HEK293T (cell line): ENCODE measurements around the gene SH2D2A.
"Not testable (repeated sequence)": the region's sequence is repeated elsewhere in the genome, so short reads cannot be mapped to it uniquely, and the experiment has no call there.

Experiments
- CTCF ChIA-PET: fragments of 350-600 bp; formaldehyde crosslinking; extraction: SDS; loops from one replicate; lab custom pipeline; 2021; ENCODE audit warnings: antibody characterized with exemption, inconsistent platforms; lab: Yijun Ruan, JAX
- POLR2A ChIA-PET: fragments of 350-600 bp; formaldehyde crosslinking; extraction: SDS; loops from one replicate; lab custom pipeline; 2020; ENCODE audit warnings: antibody characterized with exemption, inconsistent platforms; lab: Yijun Ruan, JAX
- DNase-seq: peaks from one replicate; pipeline ENCODE4 v3.0.0; 2012; ENCODE audit warnings: mixed read lengths; ENCODE audit errors: extremely low spot score
- ARNT ChIP-seq: fragments of 450-650 bp; IDR thresholded peaks from 2 replicates; pipeline ENCODE4 v1.6.1; 2017; ENCODE audit warnings: mild to moderate bottlenecking
- BHLHE40 ChIP-seq: fragments of 450-650 bp; IDR thresholded peaks from 2 replicates; pipeline ENCODE4 v1.6.1; 2016; ENCODE audit warnings: mild to moderate bottlenecking, moderate library complexity, borderline replicate concordance
- CTBP1 ChIP-seq: fragments of 450-650 bp; IDR thresholded peaks from 2 replicates; pipeline ENCODE4 v1.6.1; 2016; ENCODE audit warnings: borderline replicate concordance
- ELF4 ChIP-seq: fragments of 450-650 bp; IDR thresholded peaks from 2 replicates; pipeline ENCODE4 v1.6.1; 2017; ENCODE audit warnings: antibody characterized with exemption
- FOXA1 ChIP-seq: fragments of 450-650 bp; IDR thresholded peaks from 2 replicates; pipeline ENCODE4 v1.6.1; 2016; ENCODE audit warnings: mild to moderate bottlenecking
- FOXK2 ChIP-seq: fragments of 450-650 bp; IDR thresholded peaks from 2 replicates; pipeline ENCODE4 v1.6.1; 2016; ENCODE audit warnings: mild to moderate bottlenecking
- FOXM1 ChIP-seq: fragments of 450-650 bp; IDR thresholded peaks from 2 replicates; pipeline ENCODE4 v1.6.1; 2017; ENCODE audit warnings: mild to moderate bottlenecking, borderline replicate concordance
- HDGF ChIP-seq: fragments of 450-650 bp; IDR thresholded peaks from 2 replicates; pipeline ENCODE4 v1.6.1; 2017; ENCODE audit warnings: antibody characterized with exemption, borderline replicate concordance
- L3MBTL2 ChIP-seq: fragments of 450-650 bp; conservative IDR thresholded peaks from 2 replicates; pipeline ENCODE4 v1.6.1; 2016; ENCODE audit warnings: mild to moderate bottlenecking
- LEF1 ChIP-seq: fragments of 450-650 bp; IDR thresholded peaks from 2 replicates; pipeline ENCODE4 v1.6.1; 2017; ENCODE audit warnings: mild to moderate bottlenecking, borderline replicate concordance
- NFRKB ChIP-seq: fragments of 450-650 bp; IDR thresholded peaks from 2 replicates; pipeline ENCODE4 v1.6.1; 2016; ENCODE audit warnings: mild to moderate bottlenecking, moderate library complexity
- SP1 ChIP-seq: fragments of 450-650 bp; IDR thresholded peaks from 2 replicates; pipeline ENCODE4 v1.6.1; 2017
- SUZ12 ChIP-seq: fragments of 450-650 bp; IDR thresholded peaks from 2 replicates; pipeline ENCODE4 v1.6.1; 2016; ENCODE audit warnings: mild to moderate bottlenecking
- TARDBP ChIP-seq: fragments of 450-650 bp; IDR thresholded peaks from 2 replicates; pipeline ENCODE4 v1.6.1; 2016
- ZNF384 ChIP-seq: fragments of 450-650 bp; IDR thresholded peaks from 2 replicates; pipeline ENCODE4 v1.6.1; 2016
- TF ChIP-seq, protein P1 (sequence below): fragments of 450-650 bp; IDR thresholded peaks from 2 replicates; pipeline ENCODE4 v1.6.1; 2016

SH2D2A gene

DNA sequence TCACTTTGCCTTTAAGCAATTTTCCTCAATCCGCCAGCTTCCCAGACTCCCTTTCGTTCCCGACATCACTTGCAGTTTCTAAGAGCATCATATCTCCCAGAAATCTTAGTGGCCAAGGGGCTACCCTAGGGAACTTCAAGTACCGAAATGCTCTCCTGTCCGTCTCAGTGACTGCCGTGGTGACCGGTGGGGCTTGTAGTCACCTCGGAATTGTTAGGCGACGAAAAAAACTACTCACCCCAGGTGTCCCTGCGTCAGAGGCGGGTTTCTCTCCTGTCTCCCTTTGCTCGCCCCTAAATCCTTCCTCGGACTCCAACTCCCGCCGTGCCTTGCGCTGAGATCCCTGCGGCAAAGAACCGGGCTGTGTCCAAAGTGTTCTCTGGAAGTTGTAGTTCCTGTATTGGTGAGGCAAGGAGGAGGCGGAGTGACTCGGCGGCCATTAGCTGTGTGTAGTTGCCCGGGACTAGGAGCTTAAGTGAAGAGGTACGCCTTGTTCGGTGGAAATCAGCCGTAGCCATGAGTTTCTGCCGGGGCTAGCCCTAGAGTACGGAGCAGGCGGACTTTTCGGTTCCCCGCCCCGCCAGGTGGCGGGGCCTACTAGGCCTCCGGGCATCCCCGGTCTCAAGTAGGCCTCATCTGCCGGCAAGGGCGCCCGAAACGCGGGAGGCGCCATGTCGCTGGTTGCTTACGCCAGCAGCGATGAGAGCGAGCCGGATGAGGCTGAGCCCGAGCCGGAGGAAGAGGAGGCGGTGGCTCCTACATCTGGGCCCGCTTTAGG is 49.4 kb downstream of the SH2D2A start, which contains the start of gene PRCC:
PRCC (plus strand) TSS at position 435 of the 778 bp plus-strand sequence; CDS start at position 672, 237 bp downstream.
- ChIA-PET POLR2A (interaction anchor here (0.6 to 7.7 kb wide), 19 partner anchors 9 to 266 kb away, joined by 3 to 123 read pairs (median 5); partner anchors contain the start of genes HDGF, ISG20L2, METTL25B and MRPL24), CTCF (interaction anchor here (0.7 to 2.6 kb wide), 4 partner anchors 15 to 78 kb away, joined by 3 to 22 read pairs (median 10); partner anchors contain the start of genes HDGF and MRPL24)
- TF ChIP-seq FOXK2, result no peak
- peak; percentile 94 for TF ChIP-seq ELF4
- TF ChIP-seq, protein P1, sequence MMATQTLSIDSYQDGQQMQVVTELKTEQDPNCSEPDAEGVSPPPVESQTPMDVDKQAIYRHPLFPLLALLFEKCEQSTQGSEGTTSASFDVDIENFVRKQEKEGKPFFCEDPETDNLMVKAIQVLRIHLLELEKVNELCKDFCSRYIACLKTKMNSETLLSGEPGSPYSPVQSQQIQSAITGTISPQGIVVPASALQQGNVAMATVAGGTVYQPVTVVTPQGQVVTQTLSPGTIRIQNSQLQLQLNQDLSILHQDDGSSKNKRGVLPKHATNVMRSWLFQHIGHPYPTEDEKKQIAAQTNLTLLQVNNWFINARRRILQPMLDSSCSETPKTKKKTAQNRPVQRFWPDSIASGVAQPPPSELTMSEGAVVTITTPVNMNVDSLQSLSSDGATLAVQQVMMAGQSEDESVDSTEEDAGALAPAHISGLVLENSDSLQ, result peak; percentile 94
- TF ChIP-seq SP1, result no peak
- no peak for TF ChIP-seq ARNT
- peak; percentile 99 for TF ChIP-seq SUZ12
- peak; percentile 87 for TF ChIP-seq NFRKB
- TF ChIP-seq L3MBTL2, result peak; percentile 91
- DNase-seq, result peak; percentile 95

DNA sequence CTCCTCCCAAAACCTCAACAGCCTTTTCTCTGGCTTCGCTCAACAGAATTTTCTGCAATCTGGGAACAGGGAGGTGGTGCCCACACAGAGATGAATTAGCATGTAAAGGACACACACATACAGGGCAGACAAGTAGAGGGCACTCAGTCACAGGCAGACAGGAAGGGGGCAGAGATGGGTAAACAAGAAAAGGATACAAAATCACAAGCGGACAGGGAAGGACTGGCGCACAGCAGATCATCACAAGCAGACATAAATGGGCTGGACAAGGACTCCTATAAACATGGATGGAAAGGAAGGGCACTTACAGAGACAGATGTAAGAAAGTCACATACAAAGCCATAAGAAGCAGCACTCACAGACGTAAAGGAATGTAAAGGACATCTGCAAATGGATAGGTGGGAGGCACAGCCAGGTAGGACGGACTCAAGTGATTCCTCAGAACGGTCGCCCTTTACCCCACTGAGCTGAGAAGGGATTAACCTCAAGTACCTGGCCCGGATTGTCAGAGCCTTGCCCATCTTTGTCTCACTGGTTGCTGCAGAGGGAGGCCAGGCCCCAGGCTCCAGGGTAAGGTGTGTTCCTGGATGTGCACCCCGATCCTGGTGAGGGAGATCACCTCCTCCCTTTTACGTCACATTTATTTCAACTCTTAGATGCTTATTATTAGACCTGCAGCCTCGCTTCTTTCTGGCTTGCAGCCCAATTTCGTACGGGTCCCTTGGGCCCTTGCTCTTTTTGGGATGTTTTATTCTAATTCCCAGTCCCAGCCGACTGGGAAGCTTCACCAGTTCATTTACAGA is 50.1 kb downstream of the SH2D2A start:
- ChIA-PET POLR2A (interaction anchor here (0.6 to 7.7 kb wide), 19 partner anchors 9 to 265 kb away, joined by 3 to 123 read pairs (median 5); partner anchors contain the start of genes HDGF, ISG20L2, METTL25B and MRPL24), CTCF (interaction anchor here (0.7 to 2.6 kb wide), 4 partner anchors 15 to 77 kb away, joined by 3 to 22 read pairs (median 10); partner anchors contain the start of genes HDGF and MRPL24)
- DNase-seq, result no peak
- TF ChIP-seq SP1 (no peak), ZNF384 (no peak), HDGF (no peak), FOXM1 (no peak), FOXA1 (no peak), L3MBTL2 (no peak), TARDBP (no peak), FOXK2 (no peak), BHLHE40 (no peak), SUZ12 (no peak), ELF4 (no peak), NFRKB (no peak), ARNT (no peak), CTBP1 (no peak), LEF1 (no peak)
- TF ChIP-seq, protein P1, result no peak

DNA sequence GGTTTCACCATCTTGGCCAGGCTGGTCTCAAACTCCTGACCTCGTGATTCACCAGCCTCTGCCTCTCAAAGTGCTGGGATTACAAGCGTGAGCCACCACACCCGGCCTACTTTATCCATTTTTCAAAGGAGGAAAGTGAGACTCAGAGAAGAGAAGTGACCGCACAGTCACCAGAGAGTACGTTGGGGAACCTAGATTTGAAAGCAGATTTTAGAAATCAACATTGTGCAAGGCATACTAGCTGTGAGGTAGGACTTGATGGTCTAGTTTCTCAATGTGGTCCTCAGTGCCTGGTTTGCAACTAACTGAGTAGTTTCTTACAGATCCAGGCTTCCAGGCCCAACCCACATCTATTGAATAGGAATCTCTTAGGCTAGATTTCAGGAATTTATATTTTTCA is 51.0 kb downstream of the SH2D2A start:
- TF ChIP-seq SP1 (no peak), LEF1 (no peak), CTBP1 (no peak), ELF4 (no peak), ARNT (no peak), FOXA1 (no peak), TARDBP (no peak), SUZ12 (no peak), L3MBTL2 (no peak), FOXK2 (no peak), NFRKB (no peak), ZNF384 (no peak), HDGF (no peak), BHLHE40 (no peak), FOXM1 (no peak)
- TF ChIP-seq, protein P1, result no peak
- POLR2A ChIA-PET, result interaction anchor here (3.5 to 7.7 kb wide), 3 partner anchors 14 to 38 kb away, joined by 30 to 92 read pairs (median 80); partner anchors contain the start of genes HDGF, ISG20L2 and METTL25B
- no peak for DNase-seq
- CTCF ChIA-PET, result interaction anchor here (0.5 to 2.6 kb wide), 4 partner anchors 29 to 309 kb away, joined by 3 to 22 read pairs (median 9); no protein-coding TSS in a partner anchor

DNA sequence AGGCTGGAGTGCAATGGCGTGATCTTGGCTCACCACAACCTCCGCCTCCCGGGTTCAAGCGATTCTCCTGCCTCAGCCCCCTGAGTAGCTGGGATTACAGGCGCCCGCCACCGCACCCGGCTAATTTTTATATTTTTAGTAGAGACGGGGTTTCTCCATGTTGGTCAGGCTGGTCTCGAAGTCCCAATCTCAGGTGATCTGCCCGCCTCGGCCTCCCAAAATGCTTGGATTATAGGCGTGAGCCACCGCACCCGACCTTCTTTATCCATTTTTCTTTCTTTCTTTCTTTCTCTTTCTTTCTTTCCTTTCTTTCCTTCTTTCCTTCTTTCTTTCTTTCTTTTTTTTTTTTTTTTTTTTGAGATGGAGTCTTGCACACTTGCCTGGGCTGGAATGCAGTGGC is 51.5 kb downstream of the SH2D2A start:
- ChIA-PET CTCF (interaction anchor here (0.7 to 2.6 kb wide), 3 partner anchors 29 to 75 kb away, joined by 3 to 22 read pairs (median 4); no protein-coding TSS in a partner anchor), POLR2A (interaction anchor here (7.3 to 7.7 kb wide), 2 partner anchors 14 to 38 kb away, joined by 80 to 92 read pairs; partner anchors contain the start of genes HDGF, ISG20L2 and METTL25B)

DNA sequence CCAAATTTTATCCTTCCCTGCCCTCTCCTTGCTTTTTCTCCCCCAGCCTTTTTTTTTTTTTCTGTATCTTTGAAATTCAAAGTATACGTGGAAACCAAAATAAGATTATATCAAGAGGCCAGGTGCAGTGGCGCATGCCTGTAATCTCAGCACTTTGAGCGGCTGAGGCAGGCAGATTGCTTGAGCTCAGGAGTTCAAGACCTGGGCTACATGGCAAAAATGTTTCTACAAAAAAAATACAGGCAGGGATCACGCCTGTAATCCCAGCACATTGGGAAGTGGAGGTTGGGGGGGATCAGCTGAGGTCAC is 55.9 kb downstream of the SH2D2A start:
- POLR2A ChIA-PET, result interaction anchor here (1.3 to 1.5 kb wide), 2 partner anchors 9 to 33 kb away, joined by 4 to 7 read pairs; partner anchors contain the start of genes HDGF, ISG20L2 and METTL25B
- CTCF ChIA-PET, result interaction anchor here (0.6 kb wide), 1 partner anchor 36 kb away, joined by 4 read pairs; no protein-coding TSS in a partner anchor
- no peak for DNase-seq
- TF ChIP-seq SP1, result no peak
- TF ChIP-seq, protein P1, result no peak
- TF ChIP-seq ZNF384, result no peak
- no peak for TF ChIP-seq TARDBP
- no peak for TF ChIP-seq L3MBTL2
- TF ChIP-seq NFRKB, result no peak
- TF ChIP-seq FOXK2, result no peak
- TF ChIP-seq FOXM1, result no peak
- TF ChIP-seq LEF1, result no peak
- no peak for TF ChIP-seq CTBP1
- TF ChIP-seq SUZ12, result no peak
- no peak for TF ChIP-seq ELF4
- no peak for TF ChIP-seq ARNT
- no peak for TF ChIP-seq HDGF
- no peak for TF ChIP-seq BHLHE40
- TF ChIP-seq FOXA1, result no peak

More for the DNA sequence above, 51.5 kb downstream of the SH2D2A start:
- not testable (repeated sequence) for DNase-seq
